Suppressor macrophage treated with lipopolysaccharide for 1 hour (primary cell): ENCODE data around the gene SLC35F1.
"Not testable (repeated sequence)": the region's sequence is repeated elsewhere in the genome, so short reads cannot be mapped to it uniquely, and the experiment has no call there.

Experiments
- DNase-seq, 3 donors: peaks; one replicate each; pipeline ENCODE4 v3.0.0-alpha.2; 2020 to 2022

SLC35F1 gene

DNA sequence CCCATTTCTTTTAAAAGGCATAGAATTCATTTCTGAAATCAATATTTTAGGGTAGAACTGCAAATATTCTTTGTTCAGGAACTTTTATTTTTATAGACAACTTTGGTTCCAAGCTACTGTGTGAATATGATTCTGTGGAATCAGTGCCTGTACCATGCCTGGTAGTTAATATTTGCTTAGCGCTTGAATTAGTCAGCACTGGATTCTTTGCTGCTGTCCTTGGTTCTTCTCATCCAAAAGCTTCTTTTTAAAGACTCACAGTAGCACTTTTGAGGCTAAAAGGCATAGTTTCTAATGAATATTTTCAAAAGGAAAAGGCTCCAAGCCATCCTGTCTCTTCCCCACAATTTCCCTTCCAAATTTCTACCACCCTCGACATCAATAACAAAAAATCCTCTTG, 109.5 kb downstream of the SLC35F1 start:
- no peak for DNase-seq

DNA sequence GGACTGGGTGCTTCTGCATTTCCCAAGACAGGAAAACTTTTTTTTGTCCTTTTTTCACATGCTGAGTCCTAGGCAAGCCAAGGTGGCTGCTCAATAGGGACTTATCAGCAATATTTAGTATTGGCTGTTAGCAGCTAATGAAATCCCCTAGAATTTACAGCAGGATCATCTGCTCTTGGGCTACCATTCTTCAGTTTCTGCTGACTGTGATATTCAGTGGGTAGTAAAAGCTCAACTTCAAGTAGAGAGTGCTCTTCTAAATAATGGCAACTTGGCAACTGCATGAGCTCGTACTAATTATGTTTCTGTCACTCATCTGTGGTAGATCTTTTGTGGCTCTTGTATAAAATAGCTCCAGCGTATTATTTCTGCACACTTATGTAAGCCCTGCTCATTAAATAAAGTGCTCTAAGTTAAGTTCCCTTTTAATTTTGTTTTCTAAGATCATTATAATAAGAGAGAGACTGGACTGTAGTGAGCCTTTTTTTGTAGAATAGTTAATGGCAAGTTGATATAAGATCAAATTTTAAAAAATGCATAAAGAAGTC, 110.3 kb downstream of the SLC35F1 start:
- no peak for DNase-seq

DNA sequence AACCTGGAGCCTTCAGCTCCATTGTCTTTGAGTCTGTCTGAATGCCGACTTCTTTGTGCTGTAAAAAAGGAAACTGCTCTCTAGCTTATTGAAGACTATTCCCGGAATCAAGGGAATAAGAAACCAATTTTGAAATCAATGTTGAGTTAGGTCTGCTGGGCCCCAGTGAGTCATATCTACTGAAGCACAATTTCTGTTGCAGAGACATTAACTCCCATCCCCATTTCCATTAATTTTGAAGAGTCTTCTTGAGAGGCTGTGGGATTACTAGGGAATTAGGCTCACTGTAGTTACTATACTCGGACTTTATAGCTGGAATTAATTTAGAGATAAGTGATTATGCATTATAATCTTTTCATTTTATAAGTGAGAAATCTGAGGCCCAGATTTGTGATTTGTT, 116.7 kb downstream of the SLC35F1 start:
- no peak for DNase-seq

DNA sequence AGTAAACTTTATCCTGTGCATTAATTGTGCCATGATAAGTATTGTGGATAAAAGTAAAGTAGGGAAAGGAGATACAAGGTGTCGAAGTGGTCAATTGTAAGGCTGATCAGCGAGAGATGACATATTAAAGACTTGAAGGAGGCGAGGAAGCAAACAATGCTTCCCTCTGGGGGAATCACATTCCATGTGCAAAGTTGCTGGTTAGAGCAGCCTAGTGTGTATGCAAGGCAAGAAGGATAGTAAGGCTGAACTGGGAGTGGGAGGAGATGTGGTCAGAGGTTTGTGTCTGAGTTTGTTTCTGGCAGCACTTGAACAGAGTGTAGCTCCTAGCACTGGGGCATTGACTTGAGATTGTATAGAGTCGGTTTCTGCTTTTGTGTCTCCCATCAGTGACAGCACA, 122.9 kb downstream of the SLC35F1 start:
- no peak for DNase-seq

DNA sequence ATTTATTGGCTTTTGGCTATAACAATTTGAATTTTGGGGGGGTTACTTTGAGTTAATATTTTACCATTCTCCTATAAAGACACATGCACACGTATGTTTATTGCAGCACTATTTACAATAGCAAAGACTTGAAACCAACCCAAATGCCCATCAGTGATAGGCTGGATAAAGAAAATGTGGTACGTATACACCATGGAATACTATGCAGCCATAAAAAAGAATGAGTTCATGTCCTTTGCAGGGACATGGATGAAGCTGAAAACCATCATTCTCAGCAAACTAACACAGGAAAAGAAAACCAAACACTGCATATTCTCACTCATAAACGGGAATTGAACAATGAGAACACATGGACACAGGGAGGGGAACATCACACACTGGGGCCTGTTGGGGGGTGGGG, 130.4 kb downstream of the SLC35F1 start:
- DNase-seq, result not testable (repeated sequence)

- DNase-seq, result no peak
Measured at GRCh38 chr6:118042855-118043254, 135.8 kb downstream of the SLC35F1 start.

- no peak for DNase-seq
Measured at GRCh38 chr6:118044275-118044674, 137.2 kb downstream of the SLC35F1 start.

GRCh38 chr6:118054082-118054481, 147.0 kb downstream of the SLC35F1 start:
- no peak for DNase-seq

- DNase-seq, result no peak
Measured at GRCh38 chr6:118061666-118062065, 154.6 kb downstream of the SLC35F1 start.

- DNase-seq, result no peak
Measured at GRCh38 chr6:118080547-118080946, 173.5 kb downstream of the SLC35F1 start.

DNA sequence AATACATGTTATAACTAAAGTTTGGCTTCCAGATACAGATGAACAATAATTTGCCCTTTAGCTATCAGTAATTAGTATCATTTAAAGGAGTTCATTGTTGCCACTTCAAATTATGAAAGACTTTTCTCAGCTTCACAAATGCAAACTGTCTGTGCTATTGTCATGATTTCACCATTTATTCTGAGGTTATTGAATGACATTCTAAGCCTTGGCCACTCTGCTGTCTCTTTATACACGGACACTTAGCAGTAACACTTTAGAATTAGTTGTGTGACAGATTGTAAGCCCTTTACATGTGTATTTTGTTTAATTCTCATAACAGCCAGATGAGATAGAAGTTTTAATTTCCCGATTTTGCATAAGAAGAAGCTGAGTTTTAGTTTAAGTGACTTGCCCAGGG, 176.6 kb downstream of the SLC35F1 start:
- DNase-seq, result no peak

DNA sequence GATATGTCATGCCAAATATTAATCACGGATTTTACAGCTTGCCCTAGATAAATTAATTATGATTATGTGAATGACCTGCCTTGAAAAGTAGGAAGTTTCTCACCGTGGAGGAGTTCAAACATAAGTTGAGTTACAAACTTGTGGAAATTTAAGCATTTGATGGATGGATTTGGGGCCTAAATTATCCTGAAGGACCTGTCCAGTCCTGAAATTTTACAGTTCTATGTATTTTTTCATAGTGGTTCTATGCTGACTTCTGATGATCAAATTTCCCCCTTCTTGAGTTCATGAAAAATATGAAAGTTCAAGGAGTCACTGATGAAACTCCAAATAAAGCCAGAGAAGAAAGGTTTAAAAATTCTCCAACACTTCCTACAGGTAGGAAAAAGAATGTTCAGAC, 178.6 kb downstream of the SLC35F1 start:
- no peak for DNase-seq

- no peak for DNase-seq
Measured at GRCh38 chr6:118086159-118086558, 179.1 kb downstream of the SLC35F1 start.

DNA sequence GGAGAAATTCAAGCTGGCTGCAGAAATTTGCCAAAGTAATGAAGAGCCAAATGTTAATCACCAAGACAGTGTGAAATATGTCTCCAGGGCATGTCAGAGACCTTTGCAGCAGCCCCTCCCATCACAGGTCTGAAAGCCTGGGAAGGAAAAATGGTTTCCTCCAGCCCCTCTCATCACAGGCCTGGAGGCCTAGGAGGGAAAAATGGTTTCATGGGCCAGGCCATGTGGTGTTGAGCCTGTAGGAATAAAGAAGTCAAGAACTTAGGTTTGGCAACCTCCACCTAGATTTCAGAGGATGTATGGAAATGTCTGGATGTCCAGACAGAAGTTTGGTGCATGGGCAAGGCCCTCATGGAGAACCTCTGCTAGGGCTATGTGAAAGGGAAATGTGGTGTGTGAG, 185.0 kb downstream of the SLC35F1 start:
- DNase-seq, result no peak

DNA sequence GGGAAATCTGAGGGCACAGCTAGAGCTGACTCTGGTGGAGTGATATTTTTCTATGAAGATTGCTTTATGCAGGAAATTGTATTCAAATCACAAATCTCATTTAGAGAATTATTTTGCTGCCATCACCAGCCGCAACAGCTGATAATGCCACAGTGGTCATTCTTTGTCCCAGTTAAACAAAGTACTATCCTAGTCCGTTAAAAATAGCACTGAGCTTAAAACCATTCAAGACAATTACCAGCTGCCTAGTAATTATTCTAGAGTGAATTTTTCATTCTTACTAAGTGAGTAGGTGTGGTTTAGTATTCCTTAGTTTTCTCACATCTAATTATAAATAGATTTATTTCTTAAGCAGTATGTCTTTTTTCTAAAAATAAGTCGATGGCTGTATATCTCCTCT, 190.5 kb downstream of the SLC35F1 start:
- no peak for DNase-seq

- no peak for DNase-seq
Measured at GRCh38 chr6:118100717-118101116, 193.7 kb downstream of the SLC35F1 start.

- no peak for DNase-seq
Measured at GRCh38 chr6:118101220-118101619, 194.2 kb downstream of the SLC35F1 start.

DNA sequence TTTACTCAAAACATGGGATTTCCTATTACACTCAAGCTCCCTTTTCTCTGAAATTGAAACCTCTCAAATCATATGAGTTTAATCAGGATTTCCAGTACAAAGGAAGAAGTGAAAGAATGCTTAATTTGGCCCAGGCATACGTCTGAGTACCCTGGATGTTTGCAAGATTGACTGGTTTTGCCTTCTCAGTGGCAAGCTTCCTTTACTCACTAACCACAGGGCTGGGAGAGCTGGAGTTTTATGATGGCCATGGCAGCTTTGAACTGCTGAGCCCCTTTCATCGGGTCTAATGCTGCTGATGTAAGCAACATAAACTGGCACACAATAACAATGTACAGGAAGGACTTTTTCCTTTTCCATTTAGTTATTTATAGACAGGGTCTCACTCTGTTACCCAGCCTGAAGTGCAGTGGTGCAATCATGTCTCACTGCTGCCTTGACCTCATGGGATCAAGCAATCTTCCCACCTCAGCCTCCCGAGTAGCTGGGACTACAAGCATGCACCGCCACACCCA, 194.8 kb downstream of the SLC35F1 start:
- no peak for DNase-seq

GRCh38 chr6:118102401-118102800, 195.3 kb downstream of the SLC35F1 start:
- DNase-seq, result no peak

- no peak for DNase-seq
Measured at GRCh38 chr6:118103381-118104146, 196.5 kb downstream of the SLC35F1 start.

DNA sequence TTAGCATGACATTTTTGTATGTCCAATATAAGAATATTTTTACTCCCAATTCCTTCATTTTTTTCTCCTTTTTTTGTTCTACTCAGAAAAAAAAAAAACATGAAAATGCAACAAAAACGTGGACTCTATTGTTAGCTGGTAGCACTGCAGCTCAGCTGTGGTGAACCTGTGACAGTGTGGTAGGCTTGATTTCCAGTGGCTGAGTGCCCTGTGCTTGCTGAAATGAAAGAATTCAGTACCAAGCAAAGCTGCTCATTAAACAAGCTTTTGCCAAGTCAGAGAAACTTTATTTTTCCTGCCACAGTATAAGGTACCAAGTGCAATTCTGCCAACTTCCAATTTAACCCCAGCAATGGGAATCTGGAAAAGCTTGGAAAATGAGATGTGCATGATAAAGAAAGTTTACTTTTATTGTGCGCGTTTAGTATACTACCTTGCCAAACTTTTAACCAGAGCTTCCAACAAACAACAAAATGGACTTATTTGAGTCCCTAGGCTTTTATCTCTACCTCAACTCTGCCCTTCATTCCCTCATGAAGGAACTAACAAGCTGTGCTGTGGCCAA, 215.2 kb downstream of the SLC35F1 start:
- DNase-seq, result no peak

GRCh38 chr6:118122801-118123200, 215.7 kb downstream of the SLC35F1 start:
- no peak for DNase-seq

DNA sequence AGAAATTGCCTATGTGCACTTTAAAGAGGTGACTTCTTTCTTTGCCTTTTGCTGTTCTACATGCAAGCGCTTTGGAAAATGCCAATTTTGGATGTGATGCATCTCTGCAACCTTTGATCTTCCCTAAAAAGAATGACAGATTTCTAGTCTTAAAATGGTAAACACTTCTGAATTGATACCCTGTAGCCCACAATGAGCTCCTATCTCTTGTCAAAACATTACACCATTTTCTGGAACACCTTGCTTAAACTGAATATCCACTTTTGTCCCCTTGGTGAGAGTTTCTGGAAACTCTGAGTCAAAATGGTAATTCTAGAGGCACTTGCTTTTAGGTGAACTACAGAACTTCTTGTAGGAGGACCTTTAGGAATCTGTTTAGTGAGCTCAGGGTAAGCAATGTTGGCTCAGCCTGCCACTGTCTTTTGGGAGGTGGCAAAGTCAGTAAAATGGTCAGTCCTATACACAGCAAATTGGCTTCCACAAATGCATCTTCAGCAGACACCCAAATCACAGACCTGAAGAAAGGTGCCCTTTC, 216.5 kb downstream of the SLC35F1 start:
- no peak for DNase-seq

GRCh38 chr6:118124851-118125250, 217.8 kb downstream of the SLC35F1 start:
- no peak for DNase-seq
